BLaER1 treated with 17β-estradiol and CSF1 and Interleukin-3, amounts not matched to agents 10 nM and 100 nM (cell line): Measurements from ENCODE around the gene CX3CL1.

Experiments used
- H3K27ac ChIP-seq, 11 experiments: shearing (Covaris generic); formaldehyde crosslinking; 2 replicates each; pipeline ENCODE4 v1.8.1; 2022
- H3K27me3 ChIP-seq, 11 experiments: shearing (Covaris generic); formaldehyde crosslinking; 2 replicates each; pipeline ENCODE4 v1.8.1; 2022
- H3K36me3 ChIP-seq, 11 experiments: shearing (Covaris generic); formaldehyde crosslinking; 2 replicates each; pipeline ENCODE4 v1.8.1; 2022
- H3K4me1 ChIP-seq, 10 experiments: shearing (Covaris generic); formaldehyde crosslinking; 2 replicates each; pipeline ENCODE4 v1.8.1; 2022
- H3K4me2 ChIP-seq, 11 experiments: shearing (Covaris generic); formaldehyde crosslinking; 2 replicates each; pipeline ENCODE4 v1.8.1; 2022
- H3K4me3 ChIP-seq, 10 experiments: shearing (Covaris generic); formaldehyde crosslinking; 2 replicates each; pipeline ENCODE4 v1.8.1; 2022
- H3K9ac ChIP-seq, 11 experiments: shearing (Covaris generic); formaldehyde crosslinking; 2 replicates each; pipeline ENCODE4 v1.8.1; 2022
- H3K9me3 ChIP-seq, 11 experiments: shearing (Covaris generic); formaldehyde crosslinking; replicated peaks in 1 of 11; 2 replicates each; pipeline ENCODE4 v1.8.1; 2022
- H4K20me1 ChIP-seq, 11 experiments: shearing (Covaris generic); formaldehyde crosslinking; 2 replicates each; pipeline ENCODE4 v1.8.1; 2022
- Cebpa-rat ChIP-seq, 11 experiments: shearing (Covaris generic); IDR thresholded peaks; 2 replicates each; pipeline ENCODE4 v1.8.1; 2022

The CX3CL1 gene

DNA sequence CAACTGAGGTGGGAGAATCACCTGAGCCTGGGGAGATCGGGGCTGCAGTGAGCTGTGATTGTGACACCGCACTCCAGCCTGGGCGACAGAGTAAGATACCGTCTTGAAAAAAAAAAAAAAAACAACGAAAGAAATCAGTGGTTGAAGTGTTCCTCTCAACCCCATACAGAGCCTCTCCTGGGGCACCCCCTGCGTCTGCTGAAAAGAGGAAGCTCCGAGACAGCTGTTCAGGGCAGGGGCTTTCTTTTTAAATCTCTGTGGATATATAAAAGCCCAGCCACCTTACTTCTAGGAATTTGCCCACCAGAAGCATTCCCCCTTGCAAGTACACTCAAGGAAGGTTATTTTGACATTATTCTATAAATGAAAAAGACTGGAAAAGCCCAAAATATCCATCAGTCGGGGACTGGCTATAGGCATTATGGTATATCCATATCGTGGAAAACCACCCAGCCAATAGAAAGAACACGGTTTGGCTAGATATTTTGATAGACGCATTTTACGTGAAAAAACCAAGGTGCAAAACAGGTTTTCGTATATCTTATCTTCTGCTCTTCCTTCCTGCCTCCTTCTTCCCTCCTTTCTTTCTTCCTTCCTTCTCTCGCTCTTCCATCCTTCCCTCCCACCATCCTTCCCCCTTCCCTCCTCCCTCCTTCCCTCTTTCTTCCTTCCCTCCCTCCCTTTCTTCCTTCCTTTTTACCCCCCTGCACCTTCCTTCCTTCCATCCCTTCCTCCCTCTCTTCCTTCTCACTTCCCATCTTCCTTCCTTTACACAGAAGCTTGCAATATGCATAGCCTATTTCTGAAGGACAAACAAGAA, 22.9 kb upstream of the CX3CL1 start:
- Histone ChIP-seq H3K4me3 (peak overlapping the region in 2 of 10 experiments; percentile 12 to 24; a peak in 2 of 20 replicates), H3K9ac (peak overlapping the region in 2 of 11 experiments; percentile 6 to 12; a peak in 2 of 22 replicates), H3K27me3 (peaks cover 0 to 10% (median 0%) of the 10 kb centered on the region in 11 experiments; a peak in 4 of 22 replicates), H4K20me1 (peaks cover 0 to 4% (median 0%) of the 10 kb centered on the region in 11 experiments; a peak in 1 of 22 replicates), H3K9me3 (peaks cover 0 to 15% (median 10%) of the 10 kb centered on the region in 11 experiments; a peak in 16 of 22 replicates), H3K27ac (0 out of 22 replicates have a peak overlapping the region, but pooled peaks of 1 of the 11 experiments have one; percentile 1), H3K4me1 (peaks cover 15 to 28% (median 24%) of the 10 kb centered on the region in 10 experiments), H3K4me2 (peak overlapping the region; percentile 74 to 91 (median 82)), H3K36me3 (no peaks in the 10 kb centered on the region)
- TF ChIP-seq Cebpa-rat (IDR thresholded peaks at IDR 0.05): peak in 3 of 11 experiments; percentile 11 to 58 (median 37); a peak in 2 of 22 replicates

DNA sequence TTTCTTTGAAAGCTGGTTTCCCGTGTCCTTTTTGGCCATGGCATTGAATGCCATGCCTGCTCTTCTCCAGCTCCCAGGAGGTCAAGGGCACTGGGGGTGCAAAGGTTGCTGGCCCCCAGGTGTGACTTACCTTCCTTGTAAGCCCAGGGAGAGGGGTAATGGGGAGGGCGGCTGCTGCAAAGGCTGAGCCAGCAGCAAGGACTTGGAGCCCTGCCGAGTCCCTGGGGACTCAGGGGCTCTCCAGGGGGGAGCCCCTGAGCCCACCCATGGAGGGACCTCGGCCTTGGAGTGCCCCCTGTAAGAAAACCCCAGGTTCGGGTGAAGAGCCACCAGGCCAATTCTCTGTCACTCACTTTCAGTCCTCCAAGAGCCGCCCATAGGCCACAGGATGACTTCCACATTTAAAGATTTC, 19.6 kb upstream of the CX3CL1 start:
- TF ChIP-seq Cebpa-rat (IDR thresholded peaks at IDR 0.05): no peak
- H3K4me2 ChIP-seq: no peak overlapping the region
- H3K9me3 ChIP-seq: peaks cover 0 to 5% (median under 1%) of the 10 kb centered on the region in 11 experiments; a peak in 5 of 22 replicates
- no peak overlapping the region for H3K4me3 ChIP-seq
- H3K27me3 ChIP-seq: peaks cover 0 to 9% (median 0%) of the 10 kb centered on the region in 11 experiments; a peak in 4 of 22 replicates
- no peaks in the 10 kb centered on the region for H3K36me3 ChIP-seq
- H3K9ac ChIP-seq: no peak overlapping the region
- no peak overlapping the region for H3K27ac ChIP-seq
- H4K20me1 ChIP-seq: peaks cover 0 to 4% (median 0%) of the 10 kb centered on the region in 11 experiments; a peak in 1 of 22 replicates
- H3K4me1 ChIP-seq: peaks cover 20 to 27% (median 22%) of the 10 kb centered on the region in 10 experiments

DNA sequence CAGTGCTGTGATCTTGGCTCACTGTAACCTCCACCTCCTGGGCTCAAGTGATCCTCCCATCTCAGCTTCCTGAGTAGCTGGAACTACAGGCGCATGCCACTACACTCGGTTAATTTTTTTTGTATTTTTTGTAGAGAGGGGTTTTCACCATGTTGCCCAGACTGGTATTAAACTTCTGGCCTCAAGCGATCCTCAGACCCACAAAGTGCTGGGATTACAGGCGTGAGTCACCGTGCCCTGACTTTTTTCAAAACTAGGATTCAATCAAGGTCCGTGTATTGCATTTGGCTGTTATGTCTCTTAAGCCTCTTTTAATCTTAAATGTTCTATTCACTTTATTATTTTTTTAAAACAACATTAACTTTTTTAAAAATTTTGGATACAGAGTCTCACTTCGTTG, 18.0 kb upstream of the CX3CL1 start:
- H3K36me3 ChIP-seq: no peaks in the 10 kb centered on the region
- TF ChIP-seq Cebpa-rat (IDR thresholded peaks at IDR 0.05): no peak
- H4K20me1 ChIP-seq: peaks cover 0 to 4% (median 0%) of the 10 kb centered on the region in 11 experiments; a peak in 1 of 22 replicates
- peaks cover 15 to 27% (median 23%) of the 10 kb centered on the region in 10 experiments for H3K4me1 ChIP-seq
- H3K4me3 ChIP-seq: no peak overlapping the region
- no peak overlapping the region for H3K4me2 ChIP-seq
- H3K9me3 ChIP-seq: no peaks in the 10 kb centered on the region
- H3K27ac ChIP-seq: no peak overlapping the region
- H3K27me3 ChIP-seq: no peaks in the 10 kb centered on the region; a peak in 1 of 22 replicates
- no peak overlapping the region for H3K9ac ChIP-seq

DNA sequence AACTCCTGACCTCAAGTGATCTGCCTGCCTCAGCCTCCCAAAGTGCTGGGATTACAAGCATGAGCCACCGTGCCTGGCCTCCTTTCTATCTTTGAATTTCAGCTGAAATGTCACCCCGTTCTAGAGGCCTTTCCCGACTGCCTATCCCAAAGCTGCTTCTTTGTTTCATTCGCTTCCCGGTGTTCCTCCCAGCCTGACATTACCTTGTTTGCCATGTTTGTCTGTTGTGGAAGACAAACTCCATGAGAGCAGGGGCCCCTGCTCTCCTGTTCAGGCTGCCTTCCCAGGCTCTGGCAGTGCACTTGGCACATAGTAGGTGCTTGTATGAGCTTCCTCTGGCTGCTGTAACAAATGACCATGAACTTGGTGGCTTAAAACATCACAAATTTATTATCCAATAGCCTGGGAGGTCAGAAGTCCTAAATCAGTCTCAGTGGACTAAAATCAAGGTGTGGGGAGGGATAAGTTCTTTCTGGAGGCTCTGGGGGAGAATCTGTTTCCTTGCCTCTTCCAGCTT, 16.3 kb upstream of the CX3CL1 start:
- Histone ChIP-seq H3K27ac (no peak overlapping the region), H3K4me2 (no peak overlapping the region), H3K27me3 (no peaks in the 10 kb centered on the region), H3K9ac (no peak overlapping the region), H3K4me3 (no peak overlapping the region), H4K20me1 (peaks cover 0 to 4% (median 0%) of the 10 kb centered on the region in 11 experiments; a peak in 1 of 22 replicates), H3K4me1 (peaks cover 8 to 18% (median 13%) of the 10 kb centered on the region in 10 experiments; a peak in 18 of 20 replicates), H3K36me3 (no peaks in the 10 kb centered on the region), H3K9me3 (no peaks in the 10 kb centered on the region)
- no peak for TF ChIP-seq Cebpa-rat (IDR thresholded peaks at IDR 0.05)

DNA sequence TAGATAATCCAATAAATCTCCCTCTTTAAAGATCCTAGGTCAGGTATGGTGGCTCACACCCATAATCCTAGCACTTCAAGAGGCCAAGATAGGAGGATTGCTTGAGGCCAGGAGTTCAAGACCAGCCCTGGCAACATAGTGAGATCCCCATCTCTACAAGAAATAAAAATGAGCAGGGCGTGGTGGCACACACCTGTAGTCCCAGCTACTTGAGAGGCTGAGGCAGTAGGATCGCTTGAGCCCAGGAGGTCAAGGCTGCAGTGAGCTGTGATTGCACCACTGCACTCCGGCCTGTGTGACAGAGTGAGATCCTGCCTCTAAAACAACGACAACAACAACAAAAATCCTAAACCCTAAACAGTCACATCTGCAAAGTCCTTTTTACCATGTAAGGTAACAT, 15.7 kb upstream of the CX3CL1 start:
- H3K4me3 ChIP-seq: no peak overlapping the region
- H4K20me1 ChIP-seq: peaks cover 0 to 4% (median 0%) of the 10 kb centered on the region in 11 experiments; a peak in 1 of 22 replicates
- H3K27ac ChIP-seq: no peak overlapping the region
- no peak for TF ChIP-seq Cebpa-rat (IDR thresholded peaks at IDR 0.05)
- no peaks in the 10 kb centered on the region for H3K27me3 ChIP-seq
- H3K4me2 ChIP-seq: no peak overlapping the region
- peaks cover 8 to 18% (median 13%) of the 10 kb centered on the region in 10 experiments; a peak in 18 of 20 replicates for H3K4me1 ChIP-seq
- H3K36me3 ChIP-seq: no peaks in the 10 kb centered on the region
- no peaks in the 10 kb centered on the region for H3K9me3 ChIP-seq
- no peak overlapping the region for H3K9ac ChIP-seq

DNA sequence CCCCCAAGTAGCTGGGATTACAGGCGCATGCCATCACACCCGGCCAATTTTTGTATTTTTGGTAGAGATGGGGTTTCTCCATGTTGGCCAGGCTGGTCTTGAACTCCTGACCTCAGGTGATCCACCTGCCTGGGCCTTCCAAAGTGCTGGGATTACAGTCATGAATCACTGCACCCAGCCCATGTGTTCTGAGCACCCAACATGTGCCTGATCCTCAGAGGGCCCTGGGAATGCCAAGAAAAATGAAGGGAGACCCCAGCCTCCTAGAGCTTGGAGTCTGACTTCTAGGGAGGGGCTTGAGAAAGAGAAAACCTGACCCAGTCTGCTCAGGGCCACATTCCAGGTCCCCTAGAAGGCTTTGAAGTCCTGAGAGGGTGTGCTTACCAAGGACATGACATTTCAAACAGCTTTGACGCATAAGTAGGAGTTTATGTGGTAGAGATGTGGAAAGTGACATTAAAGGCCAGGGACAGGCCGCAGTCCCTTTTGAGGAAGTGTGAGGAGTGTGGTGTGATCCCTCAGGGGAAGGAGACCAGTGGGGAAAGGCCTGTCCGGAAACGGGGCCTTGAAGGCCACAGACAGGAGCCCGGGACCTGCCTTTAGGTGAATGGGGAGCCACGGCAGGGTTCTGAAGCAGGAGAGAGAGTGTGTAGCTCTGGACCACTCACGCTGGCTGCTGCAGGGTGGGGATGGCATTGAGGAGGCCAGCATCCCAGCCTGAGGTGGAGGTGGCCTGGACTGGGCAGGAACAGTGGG, 14.8 kb upstream of the CX3CL1 start:
- Histone ChIP-seq H4K20me1 (peaks cover 0 to 2% (median 0%) of the 10 kb centered on the region in 11 experiments; a peak in 1 of 22 replicates), H3K27ac (peak overlapping the region in 3 of 11 experiments; percentile 21 to 44 (median 32); a peak in 4 of 22 replicates), H3K9me3 (no peaks in the 10 kb centered on the region), H3K4me3 (no peak overlapping the region), H3K27me3 (no peaks in the 10 kb centered on the region), H3K4me2 (peak overlapping the region; percentile 10 to 69 (median 46); a peak in 17 of 22 replicates), H3K36me3 (no peaks in the 10 kb centered on the region), H3K9ac (peak overlapping the region in 2 of 11 experiments; percentile 19 to 23; a peak in 3 of 22 replicates), H3K4me1 (peaks cover 8 to 18% (median 13%) of the 10 kb centered on the region in 10 experiments; a peak in 18 of 20 replicates)
- TF ChIP-seq Cebpa-rat (IDR thresholded peaks at IDR 0.05): no peak

DNA sequence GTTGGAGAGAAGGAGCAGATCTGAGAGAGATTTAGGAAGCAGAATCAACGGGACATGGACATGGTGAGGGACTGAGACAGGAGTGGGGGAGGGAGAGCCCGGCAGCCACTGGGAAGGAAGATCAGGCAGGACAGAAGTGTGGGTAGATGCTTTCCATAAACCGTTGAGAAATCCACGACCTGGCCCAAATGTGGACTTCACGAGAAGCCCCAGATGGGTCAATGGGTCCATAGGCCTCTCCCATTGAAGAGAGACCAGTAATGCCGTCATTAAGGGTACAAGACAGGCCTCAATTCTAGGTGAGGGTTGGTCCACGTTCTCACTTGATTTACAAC, 14.2 kb upstream of the CX3CL1 start:
- TF ChIP-seq Cebpa-rat (IDR thresholded peaks at IDR 0.05): no peak
- peaks cover 8 to 18% (median 13%) of the 10 kb centered on the region in 10 experiments; a peak in 18 of 20 replicates for H3K4me1 ChIP-seq
- no peaks in the 10 kb centered on the region for H3K9me3 ChIP-seq
- H3K9ac ChIP-seq: peak overlapping the region in 2 of 11 experiments; percentile 19 to 23; a peak in 2 of 22 replicates
- peak overlapping the region in 3 of 11 experiments; percentile 21 to 44 (median 32); a peak in 4 of 22 replicates for H3K27ac ChIP-seq
- H3K4me3 ChIP-seq: no peak overlapping the region
- H3K4me2 ChIP-seq: peak overlapping the region; percentile 10 to 69 (median 46); a peak in 16 of 22 replicates
- no peaks in the 10 kb centered on the region for H3K36me3 ChIP-seq
- H3K27me3 ChIP-seq: no peaks in the 10 kb centered on the region
- no peaks in the 10 kb centered on the region for H4K20me1 ChIP-seq

DNA sequence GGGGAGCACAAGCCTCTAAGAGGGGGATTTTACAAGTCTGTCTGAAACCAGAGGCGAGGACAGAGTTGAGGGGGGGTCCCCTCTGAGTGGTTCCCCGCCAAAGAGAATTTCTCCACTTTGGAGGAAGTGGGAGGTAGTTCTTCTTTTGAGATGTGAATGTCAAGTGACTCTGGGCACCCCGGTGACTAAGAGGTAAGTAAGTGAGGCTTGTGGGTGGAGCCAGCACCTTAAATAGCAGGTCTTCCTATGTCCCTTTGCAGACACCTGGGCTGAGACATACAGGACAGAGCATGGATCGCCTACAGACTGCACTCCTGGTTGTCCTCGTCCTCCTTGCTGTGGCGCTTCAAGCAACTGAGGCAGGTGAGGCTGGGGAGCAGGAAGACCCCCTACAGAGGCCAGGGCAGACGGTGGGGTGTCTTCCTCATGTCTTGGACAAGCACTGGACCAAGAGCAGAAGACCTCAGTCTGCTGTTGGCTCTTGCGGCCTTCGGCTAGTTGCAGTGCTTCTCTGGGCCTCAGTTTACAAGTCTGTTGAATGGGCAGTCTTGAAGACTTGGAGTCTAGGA, 13.7 kb upstream of the CX3CL1 start, which contains the start of gene CCL22:
CCL22 (plus strand) TSS at position 257 of the 569 bp plus-strand sequence; CDS start at position 291, 34 bp downstream.
- H3K4me1 ChIP-seq: peaks cover 8 to 18% (median 13%) of the 10 kb centered on the region in 10 experiments; a peak in 18 of 20 replicates
- no peak for TF ChIP-seq Cebpa-rat (IDR thresholded peaks at IDR 0.05)
- peak within 1 kb of the TSS; percentile 10 to 69 (median 46); a peak in 17 of 22 replicates for H3K4me2 ChIP-seq
- H4K20me1 ChIP-seq: no peaks in the 10 kb centered on the region
- H3K27me3 ChIP-seq: no peaks in the 10 kb centered on the region
- no peaks in the 10 kb centered on the region for H3K36me3 ChIP-seq
- H3K27ac ChIP-seq: peak within 1 kb of the TSS in 3 of 11 experiments; percentile 21 to 44 (median 32); a peak in 4 of 22 replicates
- H3K9me3 ChIP-seq: no peaks in the 10 kb centered on the region
- H3K9ac ChIP-seq: peak within 1 kb of the TSS in 2 of 11 experiments; percentile 19 to 23; a peak in 3 of 22 replicates
- H3K4me3 ChIP-seq: no peak within 1 kb of the TSS
